Measurements from ENCODE around the gene CHMP4B. TPM values are rescaled to one million over a fixed set of nuclear protein-coding genes. Genes with fewer than 3 reads are reported as not detected.

Gene CHMP4B
- total RNA-seq, 1 donor from 2014 or later, result 97.2 TPM

DNA sequence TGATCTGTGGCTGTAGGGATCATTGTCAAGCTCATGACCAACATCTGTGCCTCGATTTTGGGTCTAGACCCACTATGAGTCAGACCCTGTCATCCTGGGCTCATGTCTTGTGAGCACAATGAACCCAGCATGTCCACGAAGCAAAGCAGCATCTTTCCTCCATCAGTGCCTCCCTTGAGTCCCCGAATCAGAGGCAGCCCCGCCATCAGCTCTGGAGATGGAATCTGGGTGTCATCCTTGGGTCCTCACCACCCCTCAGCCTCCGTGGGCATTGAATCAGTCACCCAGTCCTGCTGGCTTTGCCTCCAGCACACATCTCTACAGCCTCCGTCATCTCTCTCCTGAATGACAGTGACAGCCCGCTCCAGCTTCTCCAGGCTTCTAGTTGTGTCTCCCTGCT, 56.9 kb downstream of the CHMP4B start:
- no peak for TF ChIP-seq CTCF (conservative IDR thresholded peaks at IDR 0.05)
- no peak overlapping the region for H3K27ac Mint-ChIP-seq (ENCODE audit: unreplicated experiment)
- H3K27me3 Mint-ChIP-seq (ENCODE audit: low read depth), result no peaks in the 10 kb centered on the region
- no peaks in the 10 kb centered on the region for H3K36me3 Mint-ChIP-seq (ENCODE audit: low read depth)
- no peak for DNase-seq (ENCODE audit: low read depth, low spot score)
- H3K9me3 Mint-ChIP-seq, result no peaks in the 10 kb centered on the region
- H3K4me1 Mint-ChIP-seq, result peaks cover 2% of the 10 kb centered on the region
- H3K4me3 Mint-ChIP-seq, result no peak overlapping the region

GRCh38 chr20:33868595-33868994, 57.4 kb downstream of the CHMP4B start:
- H3K27me3 Mint-ChIP-seq (ENCODE audit: low read depth), result no peaks in the 10 kb centered on the region
- TF ChIP-seq CTCF (conservative IDR thresholded peaks at IDR 0.05), result no peak
- H3K4me1 Mint-ChIP-seq, result peaks cover 7% of the 10 kb centered on the region
- H3K36me3 Mint-ChIP-seq (ENCODE audit: low read depth), result no peaks in the 10 kb centered on the region
- DNase-seq (ENCODE audit: low read depth, low spot score), result no peak
- H3K27ac Mint-ChIP-seq (ENCODE audit: unreplicated experiment), result no peak overlapping the region
- no peaks in the 10 kb centered on the region for H3K9me3 Mint-ChIP-seq
- no peak overlapping the region for H3K4me3 Mint-ChIP-seq

DNA sequence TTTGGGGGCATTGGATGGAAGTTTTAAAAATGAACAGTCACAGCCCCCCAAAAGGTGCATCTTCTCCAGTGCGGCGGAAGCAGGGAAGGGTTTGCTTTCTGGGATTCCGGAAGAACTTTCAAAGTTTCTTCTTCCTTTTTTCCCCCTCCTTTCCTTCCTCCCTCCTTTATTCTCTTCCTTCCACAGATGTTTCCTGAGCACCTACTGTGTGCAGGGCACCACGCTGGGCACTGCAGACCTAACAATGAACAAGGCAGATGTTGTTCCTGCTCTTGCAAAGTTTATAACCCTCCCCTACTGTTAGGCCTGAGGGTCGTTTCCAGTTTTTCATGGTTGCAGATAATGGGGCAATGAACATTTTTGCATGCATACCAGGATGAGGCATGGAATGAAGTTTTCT, 58.1 kb downstream of the CHMP4B start:
- no peak for DNase-seq (ENCODE audit: low read depth, low spot score)
- H3K4me3 Mint-ChIP-seq, result no peak overlapping the region
- H3K27ac Mint-ChIP-seq (ENCODE audit: unreplicated experiment), result no peak overlapping the region
- H3K9me3 Mint-ChIP-seq, result no peaks in the 10 kb centered on the region
- TF ChIP-seq CTCF (conservative IDR thresholded peaks at IDR 0.05), result no peak
- peaks cover 7% of the 10 kb centered on the region for H3K4me1 Mint-ChIP-seq
- no peaks in the 10 kb centered on the region for H3K27me3 Mint-ChIP-seq (ENCODE audit: low read depth)
- no peaks in the 10 kb centered on the region for H3K36me3 Mint-ChIP-seq (ENCODE audit: low read depth)

DNA sequence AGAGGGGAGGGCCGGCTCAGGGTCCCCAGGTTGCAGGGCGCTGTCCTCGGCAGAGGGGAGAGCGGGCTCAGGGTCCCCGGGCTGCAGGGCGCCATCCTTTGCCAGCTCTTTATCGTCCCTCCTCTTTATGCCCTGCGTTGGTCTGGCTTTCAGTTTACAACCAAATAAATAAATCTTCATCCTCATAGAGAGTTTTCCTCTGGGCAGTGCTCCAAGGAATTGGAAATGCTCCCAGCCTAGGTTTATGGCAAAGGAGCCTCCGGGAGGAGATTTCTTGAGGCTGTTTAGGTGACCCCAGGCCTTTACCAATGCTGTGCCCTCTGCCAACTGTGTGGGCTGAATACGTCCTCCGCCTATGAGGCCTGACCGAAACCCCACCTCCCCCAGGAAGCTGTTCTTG, 60.2 kb downstream of the CHMP4B start:
- H3K4me3 Mint-ChIP-seq, result no peak overlapping the region
- no peak for TF ChIP-seq CTCF (conservative IDR thresholded peaks at IDR 0.05)
- no peaks in the 10 kb centered on the region for H3K36me3 Mint-ChIP-seq (ENCODE audit: low read depth)
- DNase-seq (ENCODE audit: low read depth, low spot score), result no peak
- H3K27me3 Mint-ChIP-seq (ENCODE audit: low read depth), result no peaks in the 10 kb centered on the region
- peak overlapping the region; percentile 58 for H3K27ac Mint-ChIP-seq (ENCODE audit: unreplicated experiment)
- no peaks in the 10 kb centered on the region for H3K9me3 Mint-ChIP-seq
- H3K4me1 Mint-ChIP-seq, result peaks cover 7% of the 10 kb centered on the region

- H3K9me3 Mint-ChIP-seq, result peaks cover 8% of the 10 kb centered on the region
- peaks cover 5% of the 10 kb centered on the region for H3K36me3 Mint-ChIP-seq (ENCODE audit: low read depth)
- H3K27ac Mint-ChIP-seq (ENCODE audit: unreplicated experiment), result no peak overlapping the region
- TF ChIP-seq CTCF (conservative IDR thresholded peaks at IDR 0.05), result no peak
- no peak for DNase-seq (ENCODE audit: low read depth, low spot score)
- H3K4me3 Mint-ChIP-seq, result no peak overlapping the region
- peaks cover 3% of the 10 kb centered on the region for H3K27me3 Mint-ChIP-seq (ENCODE audit: low read depth)
- H3K4me1 Mint-ChIP-seq, result peaks cover 7% of the 10 kb centered on the region
Observed at GRCh38 chr20:33874129-33874528, 63.0 kb downstream of the CHMP4B start.

- Mint-ChIP-seq H3K4me3 (no peak overlapping the region), H3K27ac (ENCODE audit: unreplicated experiment) (no peak overlapping the region), H3K4me1 (peaks cover 7% of the 10 kb centered on the region), H3K9me3 (peaks cover 10% of the 10 kb centered on the region), H3K27me3 (ENCODE audit: low read depth) (peaks cover 3% of the 10 kb centered on the region), H3K36me3 (ENCODE audit: low read depth) (peaks cover 5% of the 10 kb centered on the region)
- no peak for TF ChIP-seq CTCF (conservative IDR thresholded peaks at IDR 0.05)
- no peak for DNase-seq (ENCODE audit: low read depth, low spot score)
Observed at GRCh38 chr20:33875055-33875454, 63.9 kb downstream of the CHMP4B start.

All from neural crest cell (in vitro differentiated cells).